PC-3 (cell line): ENCODE results near the gene DENND2C. TPM values are rescaled to one million over a fixed set of nuclear protein-coding genes. Genes with fewer than 3 reads are reported as not detected.
"Not testable (repeated sequence)": the region's sequence is repeated elsewhere in the genome, so short reads cannot be mapped to it uniquely, and the experiment has no call there.

ENCODE experiments used
- ATAC-seq: fragments of 200-7000 bp; cut with Tn5 transposase; 2 replicates; pipeline ENCODE4 v1.9.1; 2020; ENCODE audit warnings: mild to moderate bottlenecking, moderate library complexity
- BruUV-seq: library from RNA; stranded (reverse); fragments of 400-500 nt; replicated peaks from 2 replicates; lab custom pipeline; 2021; lab: Mats Ljungman, UMichigan
- CTCF ChIA-PET: fragments of 300-600 bp; sonication (Branson Sonifier 250); formaldehyde crosslinking; loops from one replicate; lab custom pipeline; 2022; ENCODE audit warnings: antibody characterized with exemption; lab: Charles Lee
- POLR2A ChIA-PET: fragments of 300-600 bp; sonication (Branson Sonifier 250); formaldehyde crosslinking; loops from one replicate; lab custom pipeline; 2022; ENCODE audit warnings: antibody characterized with exemption; ENCODE audit not compliant: unreplicated experiment; lab: Charles Lee
- DNase-seq: peaks from one replicate; pipeline ENCODE4 v3.0.0-alpha.2; 2015
- H2AFZ ChIP-seq: fragments of 300-600 bp; sonication (generic); 2 replicates; pipeline ENCODE4 v1.6.0; 2016; ENCODE audit warnings: antibody characterized with exemption, low read length
- H3F3A ChIP-seq: fragments of 300-600 bp; sonication (generic); one replicate; pipeline ENCODE4 v1.6.0; 2017; ENCODE audit warnings: antibody characterized with exemption, low read length, control low read depth, mild to moderate bottlenecking; ENCODE audit not compliant: unreplicated experiment
- H3K27ac ChIP-seq: fragments of 300-600 bp; sonication (generic); 2 replicates; pipeline ENCODE4 v1.5.1; 2016; ENCODE audit warnings: mild to moderate bottlenecking, low read length
- H3K27me3 ChIP-seq: fragments of 300-600 bp; sonication (generic); 2 replicates; pipeline ENCODE4 v1.6.1; 2016; ENCODE audit warnings: low read length, mixed read lengths
- H3K36me3 ChIP-seq: fragments of 300-600 bp; sonication (generic); 2 replicates; pipeline ENCODE4 v1.6.1; 2016; ENCODE audit warnings: low read depth, mixed run types, low read length, mixed read lengths
- H3K4me1 ChIP-seq: fragments of 300-600 bp; sonication (generic); 2 replicates; pipeline ENCODE4 v1.5.1; 2016; ENCODE audit warnings: low read length; ENCODE audit not compliant: insufficient read depth
- H3K4me2 ChIP-seq: fragments of 300-600 bp; sonication (generic); 2 replicates; pipeline ENCODE4 v1.6.0; 2016; ENCODE audit warnings: low read length
- H3K4me3 ChIP-seq: fragments of 300-600 bp; sonication (generic); 2 replicates; pipeline ENCODE4 v1.5.1; 2016; ENCODE audit warnings: mild to moderate bottlenecking, low read length, mixed read lengths
- H3K79me2 ChIP-seq: fragments of 300-600 bp; sonication (generic); 2 replicates; pipeline ENCODE4 v1.6.1; 2017; ENCODE audit warnings: low read length, mixed read lengths
- H3K9ac ChIP-seq: fragments of 300-600 bp; sonication (generic); 2 replicates; pipeline ENCODE4 v1.6.0; 2016; ENCODE audit warnings: mild to moderate bottlenecking, low read length
- H3K9me2 ChIP-seq: fragments of 300-600 bp; sonication (generic); replicated peaks from 2 replicates; pipeline ENCODE4 v1.6.1; 2016; ENCODE audit warnings: mixed run types, low read length, mixed read lengths
- H3K9me3 ChIP-seq: fragments of 300-600 bp; sonication (generic); 2 replicates; pipeline ENCODE4 v1.6.1; 2016; ENCODE audit warnings: low read length, mixed read lengths
- H4K20me1 ChIP-seq: fragments of 300-600 bp; sonication (generic); 2 replicates; pipeline ENCODE4 v1.6.1; 2016; ENCODE audit warnings: low read length, mixed read lengths
- CTCF ChIP-seq: fragments of 300-600 bp; sonication (generic); conservative IDR thresholded peaks from 2 replicates; pipeline ENCODE4 v1.5.1; 2017; ENCODE audit warnings: antibody characterized with exemption, low read depth, mild to moderate bottlenecking, low read length
- EZH2 ChIP-seq: fragments of 300-600 bp; sonication (generic); IDR thresholded peaks from one replicate; pipeline ENCODE4 v1.6.1; 2017; ENCODE audit warnings: antibody characterized with exemption, mild to moderate bottlenecking, low read length; ENCODE audit not compliant: unreplicated experiment
- EZH2phosphoT487 ChIP-seq: fragments of 300-600 bp; sonication (generic); IDR thresholded peaks from 2 replicates; pipeline ENCODE4 v1.6.1; 2018; ENCODE audit warnings: mild to moderate bottlenecking, antibody characterized with exemption, low read length, borderline replicate concordance
- intact Hi-C: fragments of 100-400 bp; cut with micrococcal nuclease; formaldehyde crosslinking; loops from 2 replicates; pipeline ENCODE4 v1.9.0; 2023
- total RNA-seq: library from RNA; depleted of rRNA; stranded (reverse); fragments of >200 nt; gene quantifications from 2 replicates; pipeline ENCODE4 v1.2.3, GENCODE V29; 2014

DENND2C gene
- total RNA-seq, 1 experiment from 2014 or later: 0.95 TPM

GRCh38 chr1:114581335-114582287 is 88.2 kb downstream of the DENND2C start, which contains the start of gene BCAS2:
BCAS2 (minus strand) TSS chr1:114581615; CDS start chr1:114581591, 24 bp downstream.
- Histone ChIP-seq H3K9me3 (no peaks in the 10 kb centered on the region), H3K4me1 (peaks cover 12% of the 10 kb centered on the region), H3K4me3 (peak within 1 kb of the TSS; percentile 84), H3K9ac (peak within 1 kb of the TSS; percentile 86), H3K79me2 (peaks cover 40% of the 10 kb centered on the region), H3K9me2 (no peaks in the 10 kb centered on the region), H3F3A (no peaks in the 10 kb centered on the region), H3K27ac (peak within 1 kb of the TSS; percentile 61), H2AFZ (peak within 1 kb of the TSS; percentile 91), H4K20me1 (no peaks in the 10 kb centered on the region), H3K4me2 (peak within 1 kb of the TSS; percentile 95), H3K36me3 (peaks cover 16% of the 10 kb centered on the region), H3K27me3 (no peaks in the 10 kb centered on the region)
- intact Hi-C loops: loop anchor here (1.0 kb wide), 1 partner anchor 90 kb away; no protein-coding TSS in a partner anchor
- ChIA-PET POLR2A (no interaction called here), CTCF (no interaction called here)
- TF ChIP-seq CTCF (no peak), EZH2phosphoT487 (no peak), EZH2 (no peak)
- ATAC-seq: peak; percentile 99
- TSS peak; percentile 88 for BruUV-seq
- peak; percentile 98 for DNase-seq

DNA sequence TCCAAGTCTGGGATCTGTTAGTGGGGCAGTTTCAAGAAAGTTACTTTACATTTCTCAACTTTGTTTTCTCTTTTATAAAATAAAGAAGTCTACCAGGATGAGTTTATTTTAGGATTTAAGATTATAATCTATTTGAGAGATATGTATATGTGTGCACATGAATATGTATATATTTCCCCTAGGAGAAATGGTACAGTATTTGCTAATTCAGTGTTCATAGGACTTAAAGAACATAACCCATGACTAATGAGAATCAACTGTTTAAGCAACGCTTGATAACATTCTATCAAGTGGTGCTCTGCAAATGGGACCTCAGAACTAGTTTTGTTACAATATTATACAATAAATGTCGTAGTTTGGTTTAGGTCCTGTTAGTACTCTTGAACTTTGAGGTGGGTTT is 95.5 kb downstream of the DENND2C start:
- no peak overlapping the region for H3K9ac ChIP-seq
- no peaks in the 10 kb centered on the region for H3K4me1 ChIP-seq
- ATAC-seq (no peak), DNase-seq (no peak)
- H3K27me3 ChIP-seq: no peaks in the 10 kb centered on the region
- POLR2A ChIA-PET: no interaction called here
- H3K4me3 ChIP-seq: no peak overlapping the region
- H3K27ac ChIP-seq: no peak overlapping the region
- CTCF ChIA-PET: no interaction called here
- H3K36me3 ChIP-seq: peaks cover 54% of the 10 kb centered on the region
- H3K79me2 ChIP-seq: peaks cover 21% of the 10 kb centered on the region
- intact Hi-C loops: no loop called here
- H2AFZ ChIP-seq: no peak overlapping the region
- no peak for TF ChIP-seq EZH2
- TF ChIP-seq EZH2phosphoT487: no peak
- no peak for TF ChIP-seq CTCF
- BruUV-seq: no TSS peak
- H3F3A ChIP-seq: no peaks in the 10 kb centered on the region
- H3K9me3 ChIP-seq: no peaks in the 10 kb centered on the region
- no peaks in the 10 kb centered on the region for H3K9me2 ChIP-seq
- H4K20me1 ChIP-seq: peaks cover 6% of the 10 kb centered on the region; the same call in 1 of the 2 replicates
- no peak overlapping the region for H3K4me2 ChIP-seq

- no peaks in the 10 kb centered on the region for H4K20me1 ChIP-seq
- no peak overlapping the region for H2AFZ ChIP-seq
- no peak overlapping the region for H3K9ac ChIP-seq
- no peaks in the 10 kb centered on the region for H3K9me3 ChIP-seq
- H3K79me2 ChIP-seq: no peaks in the 10 kb centered on the region
- no peak for ATAC-seq
- no TSS peak for BruUV-seq
- no peak for DNase-seq
- no peak overlapping the region for H3K4me2 ChIP-seq
- no peaks in the 10 kb centered on the region for H3F3A ChIP-seq
- peaks cover 38% of the 10 kb centered on the region for H3K36me3 ChIP-seq
- POLR2A ChIA-PET: no interaction called here
- no peaks in the 10 kb centered on the region for H3K4me1 ChIP-seq
- no peak overlapping the region for H3K27ac ChIP-seq
- no peak overlapping the region for H3K4me3 ChIP-seq
- TF ChIP-seq CTCF (no peak), EZH2phosphoT487 (no peak), EZH2 (no peak)
- CTCF ChIA-PET: no interaction called here
- H3K27me3 ChIP-seq: no peaks in the 10 kb centered on the region
- H3K9me2 ChIP-seq: no peaks in the 10 kb centered on the region
- intact Hi-C loops: no loop called here
Observed at GRCh38 chr1:114564141-114564540, 105.7 kb downstream of the DENND2C start.

GRCh38 chr1:114562978-114563510 is 106.8 kb downstream of the DENND2C start:
- H3K27ac ChIP-seq, H3F3A ChIP-seq, BruUV-seq, H3K79me2 ChIP-seq, H3K27me3 ChIP-seq, ATAC-seq, CTCF ChIA-PET, DNase-seq, H3K9ac ChIP-seq, intact Hi-C loops, H2AFZ ChIP-seq, H3K4me2 ChIP-seq, H3K9me3 ChIP-seq, H3K4me3 ChIP-seq, H3K9me2 ChIP-seq, POLR2A ChIA-PET, H3K4me1 ChIP-seq, H4K20me1 ChIP-seq: not testable (repeated sequence)
- H3K36me3 ChIP-seq: peaks cover 28% of the 10 kb centered on the region
